ENCODE measurements around the gene ARL8A. TPM values are rescaled to one million over a fixed set of nuclear protein-coding genes. Genes with fewer than 3 reads are reported as not detected.

The ARL8A gene
- total and polyA plus RNA-seq, 10 donors = 16.2 to 104 (median 47.6) TPM

GRCh38 chr1:202179828-202180750 is 35.6 kb upstream of the ARL8A start:
- peak overlapping the region in 1 of 8 donors; percentile 39 for H3K27ac ChIP-seq
- TF ChIP-seq POLR2AphosphoS5 (IDR thresholded peaks at IDR 0.05) = no peak
- no peak for TF ChIP-seq CTCF (IDR thresholded peaks at IDR 0.05 in 8 of 11, conservative IDR thresholded peaks at IDR 0.05 in 3 of 11)
- TF ChIP-seq POLR2A (IDR thresholded peaks at IDR 0.05) = no peak
- DNase-seq = peak; percentile 65
- peaks cover 0 to 8% (median 6%) of the 10 kb centered on the region in 6 donors for H3K4me1 ChIP-seq
- no peaks in the 10 kb centered on the region for H3K9me3 ChIP-seq
- H3K36me3 ChIP-seq = no peaks in the 10 kb centered on the region
- H3K27me3 ChIP-seq (replicated peaks in 1 of 7) = peaks cover 0 to 10% (median 0%) of the 10 kb centered on the region in 7 donors
- WGBS, 5 donors = 70 to 87% (median 80%) methylated on average over 19 of the region's 19 CpGs
- intact Hi-C loops (cut with DNase I; ENCODE audit: low total_unique reads) = loop anchor here (10.0 kb wide), 1 partner anchor 535 kb away; the partner anchor contains the start of gene SYT2
- peak overlapping the region in 1 of 8 donors; percentile 23 for H3K4me3 ChIP-seq

- TF ChIP-seq POLR2A (IDR thresholded peaks at IDR 0.05) (no peak), CTCF (IDR thresholded peaks at IDR 0.05 in 8 of 11, conservative IDR thresholded peaks at IDR 0.05 in 3 of 11) (no peak), POLR2AphosphoS5 (IDR thresholded peaks at IDR 0.05) (no peak)
- intact Hi-C loops (cut with DNase I; ENCODE audit: low total_unique reads) = no loop called here
- Histone ChIP-seq H3K27ac (no peak overlapping the region), H3K27me3 (replicated peaks in 1 of 7) (peaks cover 0 to 5% (median 0%) of the 10 kb centered on the region in 7 donors), H3K36me3 (no peaks in the 10 kb centered on the region), H3K4me3 (no peak overlapping the region), H3K9me3 (no peaks in the 10 kb centered on the region), H3K4me1 (no peaks in the 10 kb centered on the region)
- DNase-seq = no peak
- 90 to 94% (median 92%) methylated on average over 18 to 29 of the region's 29 CpGs for WGBS, 5 donors
Measured at GRCh38 chr1:202176949-202177927, 32.7 kb upstream of the ARL8A start.

- Histone ChIP-seq H3K4me1 (no peaks in the 10 kb centered on the region), H3K27ac (no peak overlapping the region), H3K9me3 (no peaks in the 10 kb centered on the region), H3K36me3 (no peaks in the 10 kb centered on the region), H3K27me3 (replicated peaks in 1 of 7) (peaks cover 0 to 5% (median 0%) of the 10 kb centered on the region in 7 donors), H3K4me3 (no peak overlapping the region)
- WGBS, 5 donors = 76 to 91% (median 86%) methylated on average over 7 of the region's 7 CpGs
- no peak for DNase-seq
- TF ChIP-seq POLR2A (IDR thresholded peaks at IDR 0.05) = no peak
- no peak for TF ChIP-seq CTCF (IDR thresholded peaks at IDR 0.05 in 8 of 11, conservative IDR thresholded peaks at IDR 0.05 in 3 of 11)
- TF ChIP-seq POLR2AphosphoS5 (IDR thresholded peaks at IDR 0.05) = no peak
- intact Hi-C loops (cut with DNase I; ENCODE audit: low total_unique reads) = no loop called here
Measured at GRCh38 chr1:202173993-202174392, 29.5 kb upstream of the ARL8A start.
